HG03097 (cell line): ENCODE measurements around the gene ETNK1.

Experiments used
- ATAC-seq: cut with Tn5 transposase; IDR thresholded peaks from one replicate; pipeline ENCODE4 v1.9.1; 2021; ENCODE audit not compliant: unreplicated experiment, low FRiP score

Gene ETNK1

DNA sequence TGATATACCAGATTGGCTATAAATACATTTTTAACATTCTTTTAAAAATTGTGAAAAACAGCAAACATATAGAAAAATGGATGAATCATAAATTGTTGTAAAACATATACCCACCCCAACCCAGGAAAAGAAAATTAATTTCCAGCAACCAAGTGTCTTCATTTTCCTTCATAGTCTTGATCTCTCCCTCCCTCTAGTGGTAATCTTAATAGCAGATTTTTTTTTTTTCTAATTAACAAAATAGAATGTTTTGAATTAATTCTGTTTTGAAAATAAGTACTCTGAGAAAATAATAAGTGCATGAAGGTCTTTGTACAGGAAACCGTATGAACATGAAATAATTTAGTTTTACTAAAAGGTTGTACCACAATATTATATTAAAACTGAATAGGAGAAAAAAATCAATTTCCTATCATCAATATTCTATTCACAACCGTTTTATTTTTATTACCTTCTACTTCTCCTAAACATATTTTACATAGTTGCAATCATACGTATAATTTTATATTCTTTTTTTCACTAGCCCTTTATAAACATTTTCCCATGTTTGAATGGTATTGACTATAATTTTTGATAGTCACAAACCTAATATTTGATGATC is 7.0 kb downstream of the ETNK1 start:
- no peak for ATAC-seq

GRCh38 chr12:22634883-22635282 is 9.9 kb downstream of the ETNK1 start:
- ATAC-seq, result no peak

- no peak for ATAC-seq
These were observed 10.8 kb downstream of the ETNK1 start for GRCh38 chr12:22635812-22636211.

- ATAC-seq, result no peak
These were observed 15.9 kb downstream of the ETNK1 start for GRCh38 chr12:22640851-22641250.

DNA sequence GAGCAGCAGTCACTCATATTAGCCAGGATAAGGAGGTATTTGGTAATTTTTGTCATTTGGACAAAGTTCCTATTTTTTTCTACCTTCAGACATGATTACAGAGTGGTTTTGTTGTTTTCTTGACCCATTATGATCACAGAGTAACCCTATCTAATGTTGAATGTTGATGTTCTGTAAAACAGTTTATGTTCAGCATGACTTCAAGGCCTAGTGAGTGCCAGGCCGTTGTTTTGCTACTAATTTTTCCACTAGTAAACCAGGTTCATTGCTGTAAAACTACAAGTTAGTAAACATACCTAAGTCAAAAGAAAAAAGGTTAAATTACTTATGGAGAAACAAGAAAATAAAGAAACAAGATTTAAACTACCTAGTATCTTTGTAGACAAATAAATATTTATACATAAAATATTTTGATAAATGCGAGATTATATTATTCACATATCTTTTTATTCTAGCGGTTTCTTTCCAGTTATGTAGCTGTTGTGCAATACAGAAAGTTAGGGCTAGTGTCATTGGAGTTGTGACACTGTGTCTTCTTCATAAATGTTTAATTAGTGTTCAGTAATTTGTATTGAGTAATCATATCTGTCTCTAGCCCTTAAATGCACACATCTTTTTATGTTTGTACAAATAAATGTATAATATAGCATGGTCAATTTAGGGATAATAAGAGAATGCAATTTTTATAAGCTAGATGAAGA is 16.5 kb downstream of the ETNK1 start:
- ATAC-seq, result no peak

DNA sequence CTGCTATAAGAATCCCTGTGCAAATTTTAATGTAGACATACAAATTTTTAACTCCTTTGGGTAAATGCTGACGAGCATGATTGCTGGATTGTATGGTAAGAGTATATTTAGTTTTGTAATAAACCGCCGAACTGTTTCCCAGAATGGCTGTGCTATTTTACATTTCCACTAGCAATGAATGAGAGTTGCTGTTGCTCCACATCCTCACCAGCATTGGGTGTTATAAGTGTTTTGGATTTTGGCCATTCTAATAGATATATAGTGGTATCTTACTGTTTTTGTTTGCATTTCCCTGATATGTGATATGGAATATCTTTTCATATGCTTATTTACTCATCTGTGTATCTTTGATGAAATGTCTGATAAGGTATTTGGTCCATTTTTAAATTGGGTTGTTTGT is 23.7 kb downstream of the ETNK1 start:
- ATAC-seq, result no peak

GRCh38 chr12:22653075-22653474 is 28.1 kb downstream of the ETNK1 start:
- ATAC-seq, result no peak

DNA sequence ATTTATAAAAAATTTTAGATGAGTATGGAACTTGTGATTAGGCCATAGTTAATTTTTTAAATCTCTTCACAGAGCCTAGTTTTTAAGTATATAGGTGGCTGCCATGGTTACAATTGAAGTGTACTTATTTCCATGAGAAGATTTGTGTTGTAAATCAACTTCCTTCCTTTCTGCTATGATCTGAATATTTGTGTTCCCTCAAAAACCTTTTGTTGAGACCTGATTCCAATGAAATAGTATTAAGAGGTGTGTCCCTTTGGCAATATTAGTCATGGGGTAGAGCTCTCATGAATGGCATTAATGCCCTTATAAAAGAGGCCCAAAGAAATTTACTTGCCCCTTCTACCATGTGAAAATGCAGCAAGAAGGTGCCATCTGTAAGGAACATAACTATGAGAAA is 28.8 kb downstream of the ETNK1 start:
- ATAC-seq, result no peak

DNA sequence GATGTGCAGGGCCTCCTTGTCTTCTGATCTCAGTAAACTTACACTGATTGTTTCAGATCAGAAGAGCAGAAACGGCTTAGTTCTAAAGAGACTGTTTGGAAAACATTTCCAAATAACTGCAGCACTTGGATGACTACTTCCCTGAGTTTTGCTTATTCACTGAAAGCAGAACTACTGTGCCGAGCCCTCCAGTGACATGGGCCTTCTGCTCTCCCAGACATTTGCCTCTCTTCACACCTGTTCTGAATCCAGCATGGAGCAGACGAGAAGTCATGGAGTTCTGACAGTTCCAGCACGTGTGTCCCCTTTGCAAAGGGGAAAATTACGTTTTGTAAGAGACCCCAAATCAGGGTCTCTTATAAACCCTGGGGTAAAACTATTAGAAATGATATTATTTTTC is 31.4 kb downstream of the ETNK1 start:
- no peak for ATAC-seq

GRCh38 chr12:22656831-22657230 is 31.9 kb downstream of the ETNK1 start:
- no peak for ATAC-seq

GRCh38 chr12:22657538-22657937 is 32.6 kb downstream of the ETNK1 start:
- no peak for ATAC-seq

DNA sequence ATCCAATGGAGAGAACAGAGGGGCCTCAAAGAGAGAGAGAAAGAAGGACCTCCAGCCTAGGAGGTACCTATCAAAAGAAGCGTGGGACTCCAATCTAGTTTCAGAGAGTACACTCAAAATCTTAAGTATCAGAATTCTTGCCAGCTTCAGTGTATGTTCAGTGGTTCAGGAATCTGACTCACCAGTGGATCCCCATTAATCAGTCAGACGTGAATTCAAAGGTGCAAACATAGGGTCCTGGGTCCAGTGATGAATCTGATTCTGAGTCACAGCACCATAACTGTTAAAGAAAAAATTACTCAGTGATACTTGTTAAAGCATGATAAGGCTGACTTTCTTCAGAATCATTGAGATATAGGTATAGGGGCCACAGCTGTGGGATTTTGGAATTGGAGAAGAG is 33.2 kb downstream of the ETNK1 start:
- no peak for ATAC-seq

- no peak for ATAC-seq
These were observed 37.4 kb downstream of the ETNK1 start for GRCh38 chr12:22662356-22662755.

GRCh38 chr12:22665476-22665875 is 40.5 kb downstream of the ETNK1 start:
- no peak for ATAC-seq

GRCh38 chr12:22667122-22667521 is 42.2 kb downstream of the ETNK1 start:
- no peak for ATAC-seq

- ATAC-seq, result no peak
These were observed 43.5 kb downstream of the ETNK1 start for GRCh38 chr12:22668441-22668840.

- no peak for ATAC-seq
These were observed 45.8 kb downstream of the ETNK1 start for GRCh38 chr12:22670762-22671161.

DNA sequence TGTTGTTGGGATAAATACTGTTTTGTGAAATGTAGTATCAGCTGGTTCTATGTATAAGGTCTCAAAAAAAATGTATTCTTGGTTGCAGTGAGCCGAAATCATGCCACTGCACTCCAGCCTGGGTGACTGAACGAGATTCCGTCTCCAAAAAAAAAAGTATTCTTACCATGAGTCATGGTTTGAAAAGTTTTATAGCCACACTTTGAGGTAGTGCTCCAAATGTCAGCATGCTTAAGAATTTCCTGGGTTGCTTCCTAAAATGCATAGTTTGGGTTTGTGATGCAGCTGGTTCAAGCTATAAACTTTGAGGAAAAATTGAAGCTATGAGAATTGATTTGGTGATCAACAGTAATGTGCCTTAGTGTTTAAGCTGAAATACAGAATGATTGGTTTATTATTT is 48.0 kb downstream of the ETNK1 start:
- no peak for ATAC-seq

DNA sequence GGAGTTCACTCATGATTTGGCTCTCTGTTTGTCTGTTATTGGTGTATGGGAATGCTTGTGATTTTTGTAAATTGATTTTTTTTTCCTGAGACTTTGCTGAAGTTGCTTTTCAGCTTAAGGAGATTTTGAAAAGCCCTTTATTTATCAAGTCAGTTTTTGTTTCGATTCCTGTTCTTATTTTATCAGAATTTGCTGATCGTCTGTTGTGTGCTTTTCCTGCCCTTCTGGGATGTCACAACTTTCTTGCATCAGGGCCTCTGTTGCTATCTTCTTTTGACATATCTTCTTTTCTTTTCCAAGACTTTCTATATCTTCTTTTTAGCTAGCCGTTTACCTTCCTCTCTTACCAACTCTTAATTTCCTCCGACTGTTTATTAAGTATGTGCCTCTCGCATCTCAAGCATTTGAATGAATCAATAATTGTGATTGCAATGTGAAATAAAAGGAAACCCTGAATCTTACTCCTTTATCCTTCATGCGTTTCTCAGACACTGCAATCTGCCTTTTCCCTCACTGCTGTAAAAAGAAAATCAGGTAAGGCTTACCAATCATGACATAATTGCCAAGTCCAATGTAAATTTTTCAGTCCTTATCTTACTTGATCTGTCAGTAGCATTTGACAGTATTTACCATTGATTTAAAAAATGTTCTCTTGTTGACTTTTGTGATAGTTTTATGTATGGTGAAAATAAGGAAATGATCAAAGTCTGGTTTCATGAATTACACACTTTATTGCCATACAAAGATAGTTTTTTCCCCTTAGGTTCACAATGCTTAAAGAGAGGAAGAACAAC is 53.0 kb downstream of the ETNK1 start:
- no peak for ATAC-seq

DNA sequence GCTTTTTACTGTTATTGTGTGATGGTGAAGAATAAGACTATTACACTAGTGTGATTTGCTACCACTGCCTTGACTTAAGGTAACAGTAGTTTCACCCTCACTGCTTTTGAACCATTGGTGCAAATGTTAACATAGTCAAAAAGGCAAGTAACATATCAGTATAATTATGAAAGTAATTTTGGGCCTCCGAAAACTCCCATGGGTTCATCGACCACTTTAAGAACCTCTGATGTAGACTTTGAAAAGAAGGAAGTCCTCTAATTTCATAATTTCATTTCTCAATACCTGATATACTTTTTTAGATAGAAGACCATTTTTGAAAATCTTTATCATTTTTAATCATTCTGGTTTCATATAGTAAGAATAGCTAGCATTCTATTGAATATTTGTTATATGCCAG is 57.7 kb downstream of the ETNK1 start:
- ATAC-seq, result no peak

GRCh38 chr12:22683131-22683530 is 58.2 kb downstream of the ETNK1 start:
- no peak for ATAC-seq
